Muscle layer of colon (tissue), 2 donors: ENCODE measurements around the gene YIPF2.

Experiments used
- H3K27ac ChIP-seq: one replicate; pipeline ENCODE4 v1.7.0; 2013; ENCODE audit warnings: low read depth, mild to moderate bottlenecking, low read length, moderate library complexity
- H3K27me3 ChIP-seq, 2 donors: one replicate each; pipeline ENCODE4 v1.7.0; 2013; ENCODE audit warnings: low read length in 2 of 2, mild to moderate bottlenecking in 2 of 2; ENCODE audit not compliant: insufficient read depth in 2 of 2, control insufficient read depth in 1 of 2
- H3K36me3 ChIP-seq: one replicate; pipeline ENCODE4 v1.7.0; 2013; ENCODE audit warnings: mild to moderate bottlenecking, low read length; ENCODE audit not compliant: insufficient read depth
- H3K4me1 ChIP-seq: one replicate; pipeline ENCODE4 v1.7.0; 2013; ENCODE audit warnings: mild to moderate bottlenecking, low read length; ENCODE audit not compliant: insufficient read depth
- H3K4me3 ChIP-seq, 2 donors: one replicate each; pipeline ENCODE4 v1.7.0; 2013; ENCODE audit warnings: low read length in 2 of 2, low read depth in 1 of 2, mild to moderate bottlenecking in 1 of 2, moderate library complexity in 1 of 2
- H3K9ac ChIP-seq: one replicate; pipeline ENCODE4 v1.7.0; 2013; ENCODE audit warnings: low read length
- H3K9me3 ChIP-seq: one replicate; pipeline ENCODE4 v1.7.0; 2013; ENCODE audit warnings: mild to moderate bottlenecking, low read length
- donor health status: abdominal sarcoma.
- donor health status: Adenocarcinoma of cecum.

YIPF2 gene

DNA sequence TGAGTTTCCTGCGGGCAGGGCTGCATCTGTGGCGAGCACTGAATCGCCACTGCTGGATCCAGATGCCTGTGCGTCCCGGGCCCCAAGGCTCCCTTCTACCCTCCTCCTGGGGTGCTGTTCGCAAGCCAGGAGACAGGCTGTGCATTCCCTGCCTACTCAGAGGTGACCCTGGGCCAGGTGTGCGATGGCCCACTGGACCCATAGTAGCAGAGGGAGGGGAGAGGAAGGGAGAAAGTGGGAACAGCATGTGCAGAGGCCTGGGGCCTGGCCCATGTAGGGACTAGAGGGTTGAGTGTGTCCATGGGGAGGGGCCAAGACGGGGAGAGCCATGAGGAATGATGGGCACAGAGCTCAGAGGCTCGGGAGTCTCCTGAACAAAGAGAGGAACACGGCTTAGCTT is 29.8 kb downstream of the YIPF2 start:
- Histone ChIP-seq H3K9me3 (no peaks in the 10 kb centered on the region), H3K4me1 (peaks cover 53% of the 10 kb centered on the region), H3K27me3 (no peaks in the 10 kb centered on the region), H3K36me3 (no peaks in the 10 kb centered on the region), H3K4me3 (no peak overlapping the region), H3K9ac (no peak overlapping the region), H3K27ac (peak overlapping the region; percentile 2)

DNA sequence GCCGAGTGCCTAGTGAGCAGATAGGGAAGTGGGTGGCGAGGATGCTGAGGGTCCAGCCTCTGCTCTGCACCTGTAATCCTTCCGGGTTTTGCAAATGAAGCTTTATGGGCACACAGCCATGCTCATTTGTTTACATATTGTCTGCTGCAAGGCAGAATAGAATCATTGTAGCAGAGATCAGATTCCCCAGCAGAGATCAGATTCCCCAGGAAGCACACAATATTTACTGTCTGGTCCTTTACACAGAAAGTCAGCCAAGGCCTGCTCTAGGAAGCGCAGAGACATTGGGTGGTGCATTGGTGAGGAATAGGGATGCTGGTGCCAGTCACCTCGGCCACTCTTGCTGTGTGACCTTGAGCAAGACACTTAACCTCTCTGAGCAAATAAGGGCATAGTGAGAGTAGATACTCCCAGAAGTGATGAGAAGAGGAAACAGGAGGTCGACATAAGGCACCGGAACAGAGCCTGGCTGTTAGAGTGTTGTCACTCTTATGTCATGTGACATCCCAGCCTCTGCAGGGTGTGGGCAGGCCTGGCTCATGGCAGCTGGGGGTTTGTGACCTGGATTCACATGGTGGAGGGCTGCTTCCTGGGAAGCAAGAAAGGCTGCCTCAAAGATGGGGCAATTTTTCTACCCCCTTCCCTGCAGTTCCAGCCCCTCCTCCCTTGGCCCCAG is 31.4 kb downstream of the YIPF2 start:
- Histone ChIP-seq H3K27me3 (no peaks in the 10 kb centered on the region), H3K27ac (no peak overlapping the region), H3K4me3 (no peak overlapping the region), H3K4me1 (peaks cover 61% of the 10 kb centered on the region), H3K36me3 (no peaks in the 10 kb centered on the region), H3K9ac (no peak overlapping the region), H3K9me3 (no peaks in the 10 kb centered on the region)

DNA sequence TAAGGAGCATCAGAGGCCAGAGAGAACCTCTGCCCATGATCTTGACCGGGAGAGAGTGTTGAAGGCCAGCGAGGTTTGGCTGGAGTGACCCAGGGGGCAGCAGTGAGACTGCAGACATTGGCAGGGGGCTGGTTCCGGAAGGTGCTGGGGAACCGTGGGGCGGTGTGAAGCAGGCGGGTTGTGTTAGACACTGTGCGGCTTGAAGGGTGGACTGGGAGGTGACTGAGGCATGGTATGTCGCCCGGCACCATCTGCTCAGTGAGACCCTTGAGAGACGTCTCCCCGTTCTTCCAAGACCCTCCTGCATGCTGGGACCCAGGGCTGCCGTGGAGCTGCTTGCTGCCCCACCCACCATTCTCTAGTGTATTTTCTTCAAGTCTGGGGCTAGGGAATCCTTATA is 32.5 kb downstream of the YIPF2 start:
- Histone ChIP-seq H3K27me3 (no peaks in the 10 kb centered on the region), H3K4me3 (no peak overlapping the region), H3K36me3 (no peaks in the 10 kb centered on the region), H3K9ac (no peak overlapping the region), H3K4me1 (peaks cover 66% of the 10 kb centered on the region), H3K9me3 (no peaks in the 10 kb centered on the region), H3K27ac (no peak overlapping the region)

DNA sequence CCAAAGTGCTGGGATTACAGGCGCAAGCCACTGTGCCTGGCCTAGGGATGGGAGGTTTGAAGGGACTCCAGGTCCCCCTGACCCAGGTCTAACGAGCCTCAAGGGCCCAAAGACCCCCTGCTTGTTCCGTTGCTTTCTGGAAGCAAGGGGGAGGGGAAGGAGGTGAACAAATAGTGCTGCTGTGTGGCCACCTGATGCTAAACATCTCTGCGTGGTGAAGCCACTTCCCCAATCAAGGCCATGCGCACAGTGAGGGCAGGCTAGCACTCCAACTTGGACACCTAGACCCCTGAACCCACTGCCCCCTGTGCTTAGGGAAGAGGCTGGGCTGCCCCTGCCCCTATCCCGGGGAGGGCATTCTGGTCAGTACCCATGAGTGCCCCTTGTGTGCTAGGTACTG is 33.1 kb downstream of the YIPF2 start:
- H3K27me3 ChIP-seq: no peaks in the 10 kb centered on the region
- no peaks in the 10 kb centered on the region for H3K9me3 ChIP-seq
- no peaks in the 10 kb centered on the region for H3K36me3 ChIP-seq
- no peak overlapping the region for H3K4me3 ChIP-seq
- H3K9ac ChIP-seq: no peak overlapping the region
- H3K27ac ChIP-seq: no peak overlapping the region
- H3K4me1 ChIP-seq: peaks cover 68% of the 10 kb centered on the region

DNA sequence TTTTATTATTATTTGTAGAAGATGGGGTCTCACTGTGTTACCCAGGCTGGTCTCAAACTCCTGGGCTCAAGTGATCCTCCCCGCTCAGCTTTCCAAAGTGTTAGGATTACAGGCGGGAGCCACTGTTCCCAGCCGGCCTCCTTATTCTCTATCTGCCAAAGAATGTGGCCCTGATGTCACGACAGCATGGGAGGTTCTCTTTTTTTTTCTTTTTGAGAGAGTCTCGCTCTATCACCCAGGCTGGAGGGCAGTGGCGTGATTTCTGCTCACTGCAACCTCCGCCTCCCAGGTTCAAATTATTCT is 33.6 kb downstream of the YIPF2 start:
- Histone ChIP-seq H3K36me3 (no peaks in the 10 kb centered on the region), H3K27me3 (no peaks in the 10 kb centered on the region), H3K4me3 (no peak overlapping the region), H3K4me1 (peaks cover 64% of the 10 kb centered on the region), H3K9ac (no peak overlapping the region), H3K9me3 (no peaks in the 10 kb centered on the region), H3K27ac (no peak overlapping the region)

DNA sequence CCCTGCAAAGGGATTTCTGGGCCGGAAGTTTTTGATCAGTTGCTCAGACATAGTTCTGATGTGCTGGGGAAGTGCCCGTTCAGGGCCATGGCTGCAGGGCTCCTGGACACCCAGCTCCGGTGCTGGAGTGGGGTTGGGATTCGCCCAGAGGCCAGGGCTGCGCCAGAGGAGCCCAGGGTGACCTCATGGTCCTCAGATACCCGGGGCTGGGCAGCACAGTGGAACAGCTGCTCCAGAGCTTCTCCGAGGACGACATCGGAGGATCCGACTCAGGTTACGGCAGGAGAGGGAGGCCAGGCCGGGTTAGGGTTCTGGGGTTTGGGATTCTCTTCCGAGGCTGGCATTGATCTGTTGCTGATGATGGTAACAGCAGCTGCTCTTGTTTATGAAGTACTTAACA is 36.2 kb downstream of the YIPF2 start:
- H3K4me1 ChIP-seq: peaks cover 61% of the 10 kb centered on the region

DNA sequence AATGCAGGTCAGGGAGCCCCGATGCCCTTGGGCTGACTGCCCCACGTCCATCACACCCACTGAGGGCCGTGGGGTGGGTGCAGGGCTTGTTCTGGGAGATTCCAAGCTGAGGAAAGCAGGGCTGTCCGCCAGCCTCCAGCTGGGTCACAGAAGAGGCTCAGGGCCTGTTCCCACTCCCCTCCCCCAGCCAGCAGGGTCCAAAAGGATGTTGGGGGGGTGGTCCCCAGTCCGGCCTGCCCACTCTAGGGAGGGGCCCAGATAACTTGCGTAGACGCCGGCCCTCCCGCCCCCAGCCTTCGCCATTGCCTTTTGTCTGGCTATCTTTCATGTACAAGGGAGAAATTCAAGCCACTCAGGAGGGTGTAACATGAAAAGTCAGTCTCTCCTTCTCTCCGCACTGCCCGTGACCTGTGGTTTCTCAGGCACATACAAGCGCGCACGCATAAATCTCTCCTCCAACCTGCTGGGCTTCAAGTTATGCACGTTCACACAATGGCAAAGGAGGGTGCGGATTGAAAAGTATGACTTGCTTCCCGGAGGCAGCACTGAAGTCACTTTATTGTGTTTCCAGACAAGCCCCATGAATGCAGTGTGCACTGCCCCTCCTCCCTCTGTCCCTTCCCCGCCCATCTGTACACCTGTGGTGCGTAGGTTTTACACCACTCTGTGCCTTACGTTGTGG is 36.9 kb downstream of the YIPF2 start:
- Histone ChIP-seq H3K9ac (no peak overlapping the region), H3K4me1 (peaks cover 54% of the 10 kb centered on the region), H3K9me3 (no peaks in the 10 kb centered on the region), H3K27ac (peak overlapping the region; percentile 72), H3K36me3 (no peaks in the 10 kb centered on the region), H3K27me3 (no peaks in the 10 kb centered on the region), H3K4me3 (no peak overlapping the region)

More for the DNA sequence above, 36.2 kb downstream of the YIPF2 start:
- no peak overlapping the region for H3K4me3 ChIP-seq
- H3K9me3 ChIP-seq: no peaks in the 10 kb centered on the region
- H3K27me3 ChIP-seq: no peaks in the 10 kb centered on the region
- H3K27ac ChIP-seq: peak overlapping the region; percentile 70
- no peak overlapping the region for H3K9ac ChIP-seq
- H3K36me3 ChIP-seq: no peaks in the 10 kb centered on the region

DNA sequence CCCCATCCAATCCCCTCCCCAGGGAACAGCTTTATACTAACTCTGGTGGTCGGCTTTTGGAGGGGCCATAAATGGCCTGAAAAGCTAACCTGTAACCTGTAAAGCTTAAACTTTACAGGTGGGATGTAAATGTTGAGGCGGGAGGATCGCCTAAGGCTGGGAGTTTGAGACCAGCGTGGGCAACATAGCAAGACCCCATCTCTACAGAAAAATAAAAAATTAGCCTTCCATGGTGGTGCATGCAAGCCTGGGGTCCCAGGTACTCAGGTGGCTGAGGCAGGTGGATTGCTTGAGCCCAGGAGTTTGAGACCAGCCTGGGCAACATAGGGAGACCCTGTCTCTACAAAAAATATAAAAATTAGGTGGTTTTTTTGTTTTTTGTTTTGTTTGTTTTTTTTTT is 38.6 kb downstream of the YIPF2 start:
- Histone ChIP-seq H3K4me1 (peaks cover 54% of the 10 kb centered on the region), H3K36me3 (no peaks in the 10 kb centered on the region), H3K9me3 (no peaks in the 10 kb centered on the region), H3K4me3 (no peak overlapping the region), H3K9ac (no peak overlapping the region), H3K27me3 (no peaks in the 10 kb centered on the region), H3K27ac (no peak overlapping the region)

DNA sequence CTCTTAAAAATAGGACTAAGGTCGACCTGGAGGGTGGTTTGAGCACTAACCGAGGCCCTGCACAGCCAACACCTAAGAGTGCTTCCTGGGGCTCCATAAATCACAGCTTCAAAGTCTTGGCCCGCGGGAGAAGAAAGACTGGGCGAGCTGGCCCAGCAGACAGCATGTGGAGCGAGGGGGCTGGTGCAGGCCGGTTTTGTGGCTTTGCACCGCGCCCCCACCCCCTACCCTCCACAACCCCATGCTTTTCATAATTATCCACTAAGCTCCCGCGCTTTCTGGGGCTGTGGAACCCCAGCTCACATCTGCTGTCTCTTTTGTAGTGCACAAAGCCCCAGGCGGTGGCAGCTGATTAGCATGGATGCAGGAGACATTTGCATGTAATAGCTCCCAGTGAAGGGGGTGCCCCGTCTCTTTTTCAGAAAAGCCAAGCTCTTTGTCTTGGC is 40.0 kb downstream of the YIPF2 start:
- H3K9me3 ChIP-seq: no peaks in the 10 kb centered on the region
- no peak overlapping the region for H3K4me3 ChIP-seq
- H3K9ac ChIP-seq: no peak overlapping the region
- peaks cover 52% of the 10 kb centered on the region for H3K4me1 ChIP-seq
- H3K27ac ChIP-seq: no peak overlapping the region
- H3K27me3 ChIP-seq: no peaks in the 10 kb centered on the region
- H3K36me3 ChIP-seq: no peaks in the 10 kb centered on the region

DNA sequence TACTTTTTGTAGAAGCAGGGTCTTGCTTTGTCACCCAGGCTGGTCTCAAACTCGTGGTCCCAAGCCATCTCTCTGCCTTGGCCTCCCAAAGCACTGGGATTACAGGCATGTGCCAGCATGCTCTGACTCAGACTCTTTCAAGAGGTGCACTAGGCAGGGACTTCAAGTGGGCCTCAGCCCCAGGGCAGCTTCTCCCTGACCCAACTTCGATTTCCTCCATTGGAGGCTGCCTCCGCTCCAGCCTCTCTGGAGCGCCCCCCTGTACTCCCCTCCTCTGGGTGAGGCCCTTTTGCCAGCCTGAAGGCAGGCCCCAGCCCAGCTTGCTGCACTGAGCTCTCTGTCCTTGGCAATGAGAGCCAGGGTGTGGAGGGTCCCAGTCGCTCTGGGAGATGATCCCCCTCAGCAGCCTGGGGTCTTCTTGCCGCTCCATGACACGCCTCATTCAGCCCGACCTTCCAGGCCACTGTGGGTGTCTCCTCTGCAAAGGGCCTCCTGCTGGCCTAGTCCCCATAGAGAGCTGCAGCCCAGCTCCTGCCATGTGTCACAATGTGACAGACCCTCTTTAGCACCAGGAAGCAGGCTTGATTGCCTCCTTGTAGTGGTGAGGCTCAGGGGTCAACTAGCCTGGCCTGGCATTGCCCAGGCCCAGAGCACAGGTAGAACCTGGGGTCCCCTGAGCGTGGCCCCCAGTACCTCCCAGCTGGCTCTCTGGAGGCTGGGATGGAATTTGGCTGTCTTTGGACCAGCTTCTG is 40.6 kb downstream of the YIPF2 start:
- Histone ChIP-seq H3K4me3 (no peak overlapping the region), H3K4me1 (peaks cover 52% of the 10 kb centered on the region), H3K9ac (no peak overlapping the region), H3K9me3 (no peaks in the 10 kb centered on the region), H3K36me3 (no peaks in the 10 kb centered on the region), H3K27ac (no peak overlapping the region), H3K27me3 (no peaks in the 10 kb centered on the region)

DNA sequence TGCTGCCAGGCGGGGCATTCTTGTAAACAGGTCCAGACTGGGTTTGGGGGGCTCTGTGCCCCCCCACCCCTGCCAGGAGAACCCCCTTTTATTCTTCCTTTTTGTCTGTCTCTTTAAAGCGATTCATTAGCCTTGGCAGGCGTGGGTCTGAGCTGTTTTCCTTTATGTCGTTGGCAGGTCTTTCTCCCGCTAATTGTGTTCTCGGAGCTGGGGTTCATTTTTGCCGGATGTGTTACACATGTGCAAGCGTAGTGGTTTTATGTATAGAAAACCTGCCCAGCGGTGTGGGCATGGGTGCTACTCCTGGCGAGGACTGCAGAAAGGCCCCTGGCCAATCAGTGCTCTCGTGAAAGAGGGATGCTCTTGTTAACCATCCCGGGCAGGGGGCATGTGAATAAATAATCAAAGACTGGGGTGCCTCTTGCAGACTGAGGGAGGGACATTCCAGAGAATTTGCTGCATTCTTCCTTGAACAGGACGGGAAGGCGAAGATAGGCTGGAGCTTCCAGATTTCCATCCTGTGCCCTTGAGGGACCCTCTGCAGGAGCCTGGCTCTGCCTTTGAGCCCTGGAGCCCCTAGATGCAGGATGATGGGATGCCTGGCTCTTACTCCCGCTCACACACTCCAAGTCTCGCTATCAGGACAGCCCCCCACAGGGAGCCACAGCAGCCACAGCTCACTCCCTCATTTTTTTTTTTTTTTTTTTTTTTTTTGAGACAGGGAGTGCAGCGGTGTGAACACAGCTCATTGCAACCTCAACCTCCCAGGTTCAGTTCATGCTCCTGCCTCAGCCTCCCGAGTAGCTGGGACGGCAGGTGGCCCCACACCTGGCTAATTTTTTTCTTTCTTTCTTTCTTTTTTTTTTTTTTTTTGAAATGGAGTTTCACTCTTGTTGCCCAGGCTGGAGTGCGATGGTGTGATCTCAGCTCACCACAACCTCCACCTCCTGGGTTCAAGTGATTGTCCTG is 43.0 kb downstream of the YIPF2 start:
- H3K9ac ChIP-seq: no peak overlapping the region
- H3K36me3 ChIP-seq: no peaks in the 10 kb centered on the region
- H3K4me1 ChIP-seq: peaks cover 48% of the 10 kb centered on the region
- peak overlapping the region; percentile 61 for H3K27ac ChIP-seq
- H3K4me3 ChIP-seq: no peak overlapping the region
- no peaks in the 10 kb centered on the region for H3K27me3 ChIP-seq
- no peaks in the 10 kb centered on the region for H3K9me3 ChIP-seq
